ENCODE data around the gene DLX4.

The DLX4 gene, protein sequence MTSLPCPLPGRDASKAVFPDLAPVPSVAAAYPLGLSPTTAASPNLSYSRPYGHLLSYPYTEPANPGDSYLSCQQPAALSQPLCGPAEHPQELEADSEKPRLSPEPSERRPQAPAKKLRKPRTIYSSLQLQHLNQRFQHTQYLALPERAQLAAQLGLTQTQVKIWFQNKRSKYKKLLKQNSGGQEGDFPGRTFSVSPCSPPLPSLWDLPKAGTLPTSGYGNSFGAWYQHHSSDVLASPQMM

DNA sequence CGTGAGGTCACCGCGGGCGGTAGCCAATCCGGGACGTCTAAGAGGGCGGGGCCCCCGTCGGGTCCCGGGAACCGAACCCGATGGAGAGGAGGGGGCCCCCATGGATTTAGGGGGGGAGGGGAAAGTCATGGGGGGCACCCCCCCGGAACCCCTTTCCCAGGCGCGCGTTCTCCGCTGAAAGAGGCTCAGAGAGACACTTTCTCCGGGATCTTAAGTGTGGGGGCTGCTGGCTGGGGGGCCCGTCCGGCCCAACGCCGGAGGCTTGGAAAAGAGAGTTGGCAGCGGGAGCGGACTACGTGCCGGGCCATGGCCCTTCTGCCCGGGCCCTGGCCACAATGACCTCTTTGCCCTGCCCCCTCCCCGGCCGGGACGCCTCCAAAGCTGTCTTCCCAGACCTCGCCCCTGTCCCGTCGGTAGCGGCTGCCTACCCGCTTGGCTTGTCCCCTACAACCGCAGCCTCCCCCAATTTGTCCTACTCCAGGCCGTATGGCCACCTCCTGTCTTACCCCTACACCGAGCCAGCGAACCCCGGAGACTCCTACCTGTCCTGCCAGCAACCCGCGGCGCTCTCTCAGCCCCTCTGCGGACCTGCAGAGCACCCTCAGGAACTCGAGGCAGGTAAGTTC lies at the start of gene DLX4:
Gene DLX4, plus strand, starts transcription at position 57 of the 626 bp plus-strand sequence. Its CDS starts 279 bp downstream, at position 336.
- no peak for DNase-seq

DNA sequence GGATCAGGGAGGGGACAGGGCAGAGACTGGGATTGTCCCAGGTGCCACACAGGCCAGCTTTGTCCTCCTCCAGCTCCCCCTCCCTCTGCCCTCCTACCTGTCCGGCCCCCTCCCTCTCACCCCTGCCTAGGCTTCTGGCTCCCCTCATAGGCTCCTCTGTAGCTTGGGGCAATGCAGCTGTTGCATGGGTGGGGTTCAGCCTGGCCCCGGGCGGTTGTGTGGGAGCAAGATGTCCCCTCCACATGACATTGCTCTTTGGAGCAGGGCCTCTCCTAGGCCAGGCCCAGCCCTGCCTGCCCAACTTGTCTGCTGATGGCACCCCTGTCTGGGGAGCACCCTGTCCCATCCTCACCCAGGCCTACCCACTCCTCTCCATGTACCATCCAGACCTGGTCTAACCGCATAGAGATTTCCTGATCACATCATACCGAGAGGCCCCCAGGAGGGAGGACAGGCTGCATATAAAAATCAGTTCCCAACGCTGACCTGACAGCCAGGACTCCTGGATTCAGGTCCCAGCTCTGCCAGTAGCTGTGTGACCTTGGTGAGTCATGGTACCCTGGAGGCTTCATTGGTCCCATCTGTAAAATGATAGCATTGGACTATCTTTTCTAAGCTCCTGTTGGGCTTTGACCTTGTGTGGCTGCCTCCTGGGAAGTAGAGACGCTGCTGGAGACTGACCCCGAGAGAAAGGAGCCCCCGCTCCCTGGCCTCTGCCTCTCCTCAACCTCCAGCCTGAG lies 48.8 kb upstream of the DLX4 start:
- no peak for DNase-seq

DNA sequence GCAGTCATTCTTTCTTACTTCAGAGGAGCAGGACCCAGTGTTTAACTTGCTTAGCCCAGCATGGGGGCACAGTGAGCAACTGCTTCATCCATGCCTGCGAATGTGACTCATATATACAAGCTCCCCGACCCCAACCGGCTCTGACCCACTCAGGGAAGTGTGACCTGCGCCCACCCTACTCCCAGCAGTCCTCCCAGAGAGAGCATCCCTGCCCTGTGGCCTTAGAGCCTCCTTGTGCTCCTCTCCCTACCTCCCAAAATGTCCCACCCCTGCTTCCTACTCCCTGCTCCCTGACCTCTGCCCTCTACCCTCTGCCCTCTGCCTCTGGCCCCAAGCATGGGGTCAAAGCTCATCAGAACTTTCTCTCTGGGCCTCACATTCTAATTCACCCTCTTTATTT lies 46.9 kb upstream of the DLX4 start:
- DNase-seq, result no peak

GRCh38 chr17:49924116-49924515 lies 44.9 kb upstream of the DLX4 start:
- DNase-seq, result no peak

GRCh38 chr17:49924589-49924988 lies 44.4 kb upstream of the DLX4 start:
- DNase-seq, result no peak

DNA sequence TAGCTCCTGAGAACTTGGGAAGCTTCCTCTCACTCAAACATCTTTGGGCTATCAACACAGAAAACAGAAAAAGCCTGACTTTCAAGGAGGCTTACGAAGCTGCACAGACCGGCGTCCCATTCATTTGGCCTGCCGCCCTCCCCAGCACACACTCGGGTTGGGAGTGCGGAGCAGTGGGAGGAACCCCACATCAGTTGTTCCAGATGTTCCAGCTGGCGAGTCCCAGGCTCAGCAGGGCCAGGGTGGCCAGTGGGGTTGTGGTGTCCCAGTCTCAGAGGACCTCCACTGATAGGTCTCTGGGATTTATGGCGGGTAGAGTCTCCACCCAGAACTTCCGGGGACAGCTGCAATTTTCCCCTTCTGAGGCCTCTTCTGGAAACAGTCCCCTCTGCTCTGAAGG lies 43.1 kb upstream of the DLX4 start:
- DNase-seq, result no peak

DNA sequence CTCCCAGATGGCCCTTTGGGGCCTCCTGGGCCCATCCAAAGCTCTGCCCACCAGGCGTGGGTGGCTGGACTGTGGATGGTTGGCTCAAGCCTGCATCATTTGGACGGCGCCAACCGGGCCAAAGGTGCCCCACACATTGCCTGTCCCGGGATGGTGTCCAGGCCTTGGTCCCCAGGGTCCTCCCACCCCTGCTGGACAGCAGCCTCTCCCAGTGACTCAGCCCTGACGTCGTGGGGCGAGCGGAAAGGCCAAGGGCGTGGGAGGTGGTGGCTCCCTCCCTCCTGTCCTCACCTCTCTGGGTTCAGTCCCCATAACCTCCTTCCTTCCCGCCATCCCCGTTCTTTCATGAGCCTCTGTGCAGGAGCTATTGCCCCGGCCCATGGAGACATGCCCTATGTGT lies 42.1 kb upstream of the DLX4 start:
- DNase-seq, result no peak

DNA sequence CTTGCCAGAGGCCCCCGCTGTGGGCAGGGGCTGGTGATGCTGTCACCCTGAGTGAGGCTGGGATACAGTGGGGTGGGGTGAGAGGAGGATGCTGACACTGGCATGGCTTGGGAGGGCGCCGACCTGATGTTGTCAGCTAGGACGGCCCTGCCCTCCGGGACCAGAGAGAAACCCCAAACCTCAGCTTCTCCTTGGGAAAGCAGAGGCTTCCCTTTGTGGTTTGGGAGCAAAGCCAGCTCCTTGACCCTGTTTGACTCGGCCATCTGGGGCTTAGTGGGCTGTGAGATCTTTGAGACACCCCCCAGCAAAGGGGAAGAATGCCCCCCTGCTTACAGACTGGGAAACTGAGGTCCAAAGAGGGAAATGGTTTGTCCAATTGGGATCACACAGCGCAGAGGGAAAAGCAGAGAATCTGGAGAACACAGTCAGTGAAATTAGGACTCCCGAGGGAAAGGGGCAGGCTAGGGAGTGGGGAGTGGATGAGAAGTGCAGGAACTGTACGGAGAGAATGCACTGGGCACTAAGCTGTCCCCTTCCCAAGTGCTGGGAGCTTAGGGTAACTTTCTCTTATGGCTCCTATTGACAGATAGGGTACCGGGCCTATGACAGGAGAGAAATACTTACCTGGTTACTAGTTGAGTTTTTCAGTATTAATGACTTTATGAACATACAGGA lies 40.7 kb upstream of the DLX4 start:
- no peak for DNase-seq

DNA sequence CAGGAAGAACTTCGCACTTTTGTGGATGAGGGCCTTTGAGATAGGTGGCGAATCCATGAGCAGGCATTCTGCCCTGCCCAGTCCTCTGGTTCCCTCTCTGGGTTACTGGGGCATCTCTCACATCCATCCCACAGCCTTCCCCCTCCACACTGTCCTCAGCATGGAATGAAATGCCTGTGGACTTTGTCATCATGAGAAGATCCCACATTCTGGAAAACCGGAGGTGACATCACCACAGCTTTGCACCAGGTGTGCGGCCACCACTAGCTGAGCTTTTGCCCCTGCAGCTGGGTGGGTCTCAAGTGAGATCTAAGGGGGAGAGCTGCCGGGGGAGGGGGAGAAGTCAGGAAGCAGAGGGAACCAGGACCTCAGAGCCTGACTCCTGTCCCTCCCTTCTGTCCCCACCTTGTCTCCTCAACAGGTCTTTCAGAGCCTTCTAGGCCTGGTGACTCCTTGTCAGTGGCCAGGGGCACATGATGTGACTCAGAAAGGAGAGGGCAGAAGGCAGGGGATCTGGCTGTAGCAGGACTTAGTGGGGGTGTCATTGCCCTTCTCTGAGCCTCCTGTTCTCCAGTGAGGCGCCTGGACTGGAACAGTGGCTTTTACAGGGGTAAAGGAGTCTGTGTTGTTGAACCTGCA lies 40.0 kb upstream of the DLX4 start:
- DNase-seq, result no peak

DNA sequence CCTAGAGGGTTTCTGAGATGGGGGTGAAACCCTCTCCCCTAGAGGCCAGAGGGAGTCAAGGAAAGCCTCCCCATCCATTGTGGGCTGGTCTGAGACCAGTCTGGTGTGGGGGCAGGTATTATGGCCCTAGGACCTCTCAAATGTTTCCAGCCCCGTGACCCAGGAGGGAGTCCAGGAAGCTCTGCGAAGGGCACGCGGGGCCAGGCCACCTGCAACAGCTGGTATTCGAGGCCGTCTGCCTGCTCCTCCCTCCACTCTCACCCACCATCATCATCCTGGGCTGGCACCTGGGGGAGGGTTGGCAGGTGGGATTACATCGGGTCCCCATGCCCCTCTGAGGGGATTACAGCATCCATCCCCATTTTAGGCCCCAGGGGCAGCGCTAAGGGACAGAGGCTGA lies 38.1 kb upstream of the DLX4 start:
- DNase-seq, result no peak

- no peak for DNase-seq
Measured at GRCh38 chr17:49931416-49932137, 37.4 kb upstream of the DLX4 start.

DNA sequence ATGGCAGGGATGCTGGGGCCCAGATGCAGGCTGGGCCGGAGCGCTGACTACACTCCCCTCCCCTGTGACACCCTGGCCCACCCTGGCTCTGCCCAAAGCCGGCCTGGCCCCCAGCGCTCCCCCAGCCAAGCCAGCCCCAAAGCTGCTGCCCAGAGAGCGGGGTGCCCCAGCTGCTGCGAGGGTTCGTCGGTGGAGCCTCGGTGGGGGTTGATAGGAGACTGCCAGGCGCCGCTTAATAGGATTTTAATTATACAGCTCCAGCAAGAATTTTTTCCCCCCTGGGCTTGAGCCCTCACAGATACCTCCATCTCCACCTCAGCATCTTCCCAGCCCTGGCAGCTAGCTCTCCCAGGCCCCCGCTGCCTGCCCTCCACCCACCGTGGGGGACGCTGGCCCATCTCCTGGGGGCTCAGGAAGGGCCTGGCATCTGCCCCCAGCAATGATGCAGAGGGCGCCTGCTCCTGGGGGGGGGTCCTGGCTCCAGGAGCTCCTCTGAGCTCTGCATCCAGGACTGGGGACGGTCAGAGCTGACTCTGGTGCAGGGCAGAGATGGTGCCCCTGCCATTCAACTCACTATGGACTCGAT lies 36.8 kb upstream of the DLX4 start:
- DNase-seq, result no peak

DNA sequence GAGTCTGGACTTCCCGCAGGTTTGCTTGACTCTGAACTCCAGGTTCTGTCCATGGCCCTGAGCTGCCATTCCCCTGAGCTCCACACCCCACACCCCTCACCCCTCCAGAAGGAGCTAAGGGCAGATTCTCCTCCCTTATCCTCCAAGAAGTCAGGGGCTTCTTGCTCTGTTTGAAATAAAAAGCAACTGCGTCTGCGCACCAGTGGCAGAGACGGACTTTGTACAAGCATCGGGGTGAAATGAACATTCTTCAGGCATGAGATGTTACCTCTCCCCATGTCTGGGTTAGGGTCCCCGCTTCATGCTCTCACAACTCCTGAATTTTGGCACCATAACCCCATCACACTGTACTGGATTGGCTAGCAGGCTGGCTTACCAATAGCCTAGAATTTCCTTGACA lies 36.1 kb upstream of the DLX4 start:
- no peak for DNase-seq

- DNase-seq, result no peak
Measured at GRCh38 chr17:49935526-49936210, 33.3 kb upstream of the DLX4 start.

- no peak for DNase-seq
Measured at GRCh38 chr17:49936386-49936785, 32.6 kb upstream of the DLX4 start.

- no peak for DNase-seq
Measured at GRCh38 chr17:49939318-49939717, 29.7 kb upstream of the DLX4 start.

DNA sequence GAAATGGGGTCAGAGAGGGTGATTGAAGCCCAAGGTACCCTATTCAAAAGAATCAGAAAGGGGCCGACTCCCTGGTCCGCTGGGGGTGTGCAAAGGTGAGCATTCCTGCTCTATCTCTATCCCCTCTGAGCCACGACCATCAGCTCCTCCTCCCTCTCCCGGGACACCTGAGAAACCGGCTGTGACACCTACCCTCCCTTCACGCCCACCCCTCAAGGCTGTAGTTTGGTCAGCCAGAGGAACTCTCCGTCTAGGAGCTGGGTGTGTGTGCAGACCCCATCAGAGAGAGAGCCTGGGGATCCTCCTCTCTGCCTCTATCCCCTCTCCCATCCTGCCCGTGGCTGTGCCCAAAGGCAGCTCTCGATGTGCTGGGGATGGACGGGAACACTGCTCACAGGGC lies 27.6 kb upstream of the DLX4 start:
- no peak for DNase-seq

- no peak for DNase-seq
Measured at GRCh38 chr17:49942947-49943346, 26.0 kb upstream of the DLX4 start.

- DNase-seq, result peak in 1 of 56 donors; percentile 2
Measured at GRCh38 chr17:49944273-49944870, 24.6 kb upstream of the DLX4 start.

GRCh38 chr17:49946208-49946607 lies 22.8 kb upstream of the DLX4 start:
- DNase-seq, result no peak
